DMS 273 (cell line): Measurements from ENCODE around the gene LARP1.
"Not testable (repeated sequence)": the region's sequence is repeated elsewhere in the genome, so short reads cannot be mapped to it uniquely, and the experiment has no call there.

Experiments used
- DNase-seq: peaks from one replicate; lab custom pipeline; 2025; ENCODE audit not compliant: unreplicated experiment; lab: John Stamatoyannopoulos, UW

LARP1 gene

DNA sequence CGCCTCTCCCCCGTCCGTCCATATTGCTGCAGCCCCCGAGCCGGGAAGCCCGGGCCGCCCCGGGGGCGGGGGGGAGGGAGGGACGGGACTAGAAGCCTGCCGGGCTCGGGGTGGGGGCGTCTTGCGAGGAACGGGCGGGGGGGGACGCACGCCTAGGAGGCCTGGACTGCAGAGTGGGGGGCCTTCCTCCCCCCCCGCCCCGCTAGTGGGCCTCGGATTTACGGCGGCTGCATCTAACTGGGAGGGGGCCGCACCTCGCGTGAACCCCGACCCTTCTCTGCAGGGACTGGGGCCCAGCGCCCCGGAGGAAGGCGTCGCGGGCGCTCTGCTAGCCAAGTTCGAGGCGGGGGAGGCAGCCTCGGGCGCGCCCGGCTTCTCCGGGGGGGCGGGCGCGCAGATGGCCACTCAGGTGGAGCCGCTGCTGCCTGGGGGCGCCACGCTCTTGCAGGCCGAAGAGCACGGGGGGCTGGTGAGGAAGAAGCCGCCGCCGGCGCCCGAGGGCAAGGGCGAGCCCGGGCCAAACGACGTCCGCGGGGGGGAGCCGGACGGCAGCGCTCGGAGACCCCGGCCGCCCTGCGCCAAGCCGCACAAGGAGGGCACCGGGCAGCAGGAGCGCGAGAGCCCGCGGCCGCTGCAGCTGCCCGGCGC lies at the start of gene LARP1:
LARP1 (plus strand) TSS at position 17 of the 648 bp plus-strand sequence; CDS start at position 398, 381 bp downstream.
- peak; percentile 72 for DNase-seq

DNA sequence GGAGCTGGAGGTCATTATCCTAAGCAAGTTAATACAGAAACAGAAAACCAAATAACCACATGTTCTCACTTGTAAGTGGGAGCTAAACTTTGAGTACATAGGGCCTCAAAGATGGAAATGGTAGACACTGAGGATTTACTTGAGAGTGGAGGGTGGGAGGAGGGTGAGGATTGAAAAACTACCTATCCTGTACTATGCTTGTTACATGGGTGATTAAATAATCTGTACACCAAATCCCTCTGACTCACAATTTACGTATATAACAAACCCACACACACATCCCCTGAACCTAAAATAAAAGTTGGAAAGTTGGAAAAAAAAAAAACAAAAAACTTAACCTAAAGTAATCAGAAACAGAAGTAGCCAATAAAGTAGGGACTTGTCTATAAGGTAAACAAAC lies 48.8 kb upstream of the LARP1 start:
- no peak for DNase-seq

DNA sequence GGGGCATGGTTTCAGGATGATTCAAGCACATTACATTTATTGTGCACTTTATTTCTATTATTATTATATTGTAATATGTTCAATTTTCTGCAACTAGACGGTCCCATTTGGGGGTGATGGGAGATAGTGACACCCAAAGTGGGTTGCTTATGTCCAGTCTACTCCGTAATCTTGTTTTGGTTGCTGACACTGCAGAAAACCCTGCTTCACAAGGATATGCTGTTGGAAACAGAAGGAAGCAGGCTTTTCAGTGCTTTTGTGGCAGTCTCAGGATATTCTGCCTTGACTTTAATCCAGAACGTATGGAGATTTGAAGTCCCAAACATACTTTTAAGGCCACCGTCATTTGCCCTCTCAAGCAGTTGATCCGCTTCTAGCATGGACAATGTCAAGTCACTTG lies 47.5 kb upstream of the LARP1 start:
- DNase-seq, result no peak

DNA sequence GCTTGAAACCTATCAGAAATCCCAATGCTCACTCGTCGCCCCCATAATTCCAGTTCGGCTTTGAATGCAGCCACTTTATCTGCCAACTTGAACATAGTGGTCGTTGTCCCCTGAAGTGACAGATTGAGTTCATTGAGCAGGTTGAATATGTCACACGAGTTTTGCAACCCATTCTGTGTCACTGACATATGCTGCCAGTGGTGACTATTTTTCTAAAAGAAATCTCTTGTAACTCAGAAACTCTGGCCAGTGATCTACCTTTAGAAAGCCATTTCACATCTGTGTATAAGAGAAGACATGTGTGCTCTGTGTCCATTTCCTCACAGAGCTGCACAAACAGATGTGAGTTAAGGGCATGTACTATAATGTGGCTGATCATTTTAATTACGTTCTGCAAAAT lies 47.0 kb upstream of the LARP1 start:
- no peak for DNase-seq

DNA sequence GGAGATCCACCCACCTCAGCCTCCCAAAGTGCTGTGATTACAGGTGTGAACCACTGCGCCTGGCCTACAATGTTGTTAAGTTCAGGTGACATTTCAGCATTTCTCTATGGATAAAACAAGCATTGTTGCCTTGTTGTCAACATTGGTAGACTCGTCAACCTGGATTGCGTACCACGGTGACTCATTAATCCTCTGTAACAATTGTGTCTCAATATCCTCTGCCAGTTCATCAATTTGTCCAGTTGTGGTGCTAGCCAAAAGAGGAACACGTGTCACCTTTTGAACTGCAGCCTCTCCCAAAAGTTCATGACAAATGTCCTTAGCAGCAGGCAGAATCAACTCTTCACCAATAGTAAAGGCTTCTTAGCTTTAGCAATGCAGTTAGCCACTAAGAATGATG lies 46.3 kb upstream of the LARP1 start:
- DNase-seq, result no peak

DNA sequence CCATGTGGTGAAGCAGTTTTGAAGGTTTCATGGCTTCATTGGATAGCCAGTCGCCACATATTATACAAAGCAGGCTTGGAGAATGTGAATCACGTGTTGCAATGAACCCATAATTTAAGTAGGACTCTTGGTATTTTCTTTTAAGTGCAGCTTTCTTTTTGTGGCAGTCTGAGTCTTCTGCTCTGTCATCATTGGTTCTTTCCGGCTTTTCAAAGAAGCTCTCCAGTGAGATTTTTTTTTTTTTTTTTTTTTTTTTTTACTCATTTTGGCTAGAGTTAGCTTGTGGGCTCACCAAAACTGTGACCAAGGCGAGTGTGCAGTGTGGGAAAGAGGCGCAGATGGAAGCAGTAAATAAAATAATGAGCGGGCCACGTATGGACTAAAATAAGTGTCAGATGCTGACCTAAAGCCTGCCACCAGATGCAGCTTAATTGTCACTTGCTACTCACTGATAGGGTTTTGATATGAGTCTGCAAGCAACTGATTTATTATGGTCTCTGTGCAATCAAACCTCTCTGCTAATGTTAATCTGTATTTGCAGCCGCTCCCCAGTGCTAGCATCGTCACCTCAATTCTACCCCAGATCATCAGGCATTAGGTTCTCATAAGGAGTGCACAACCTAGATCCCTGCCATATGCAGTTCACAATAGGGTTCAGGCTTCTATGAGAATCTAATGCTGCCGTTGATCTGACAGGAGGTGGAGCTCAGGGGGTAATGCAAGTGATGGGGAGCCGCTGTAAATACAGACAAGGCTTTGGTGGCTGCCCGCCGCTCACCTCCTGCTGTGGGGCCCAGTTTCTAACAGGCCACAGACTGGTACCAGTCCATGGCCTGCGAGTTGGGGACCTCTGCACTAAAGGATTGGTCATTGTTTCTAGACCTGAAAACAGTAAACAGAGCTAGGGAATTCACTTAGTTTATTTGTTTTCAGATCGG lies 45.5 kb upstream of the LARP1 start:
- DNase-seq, result no peak

DNA sequence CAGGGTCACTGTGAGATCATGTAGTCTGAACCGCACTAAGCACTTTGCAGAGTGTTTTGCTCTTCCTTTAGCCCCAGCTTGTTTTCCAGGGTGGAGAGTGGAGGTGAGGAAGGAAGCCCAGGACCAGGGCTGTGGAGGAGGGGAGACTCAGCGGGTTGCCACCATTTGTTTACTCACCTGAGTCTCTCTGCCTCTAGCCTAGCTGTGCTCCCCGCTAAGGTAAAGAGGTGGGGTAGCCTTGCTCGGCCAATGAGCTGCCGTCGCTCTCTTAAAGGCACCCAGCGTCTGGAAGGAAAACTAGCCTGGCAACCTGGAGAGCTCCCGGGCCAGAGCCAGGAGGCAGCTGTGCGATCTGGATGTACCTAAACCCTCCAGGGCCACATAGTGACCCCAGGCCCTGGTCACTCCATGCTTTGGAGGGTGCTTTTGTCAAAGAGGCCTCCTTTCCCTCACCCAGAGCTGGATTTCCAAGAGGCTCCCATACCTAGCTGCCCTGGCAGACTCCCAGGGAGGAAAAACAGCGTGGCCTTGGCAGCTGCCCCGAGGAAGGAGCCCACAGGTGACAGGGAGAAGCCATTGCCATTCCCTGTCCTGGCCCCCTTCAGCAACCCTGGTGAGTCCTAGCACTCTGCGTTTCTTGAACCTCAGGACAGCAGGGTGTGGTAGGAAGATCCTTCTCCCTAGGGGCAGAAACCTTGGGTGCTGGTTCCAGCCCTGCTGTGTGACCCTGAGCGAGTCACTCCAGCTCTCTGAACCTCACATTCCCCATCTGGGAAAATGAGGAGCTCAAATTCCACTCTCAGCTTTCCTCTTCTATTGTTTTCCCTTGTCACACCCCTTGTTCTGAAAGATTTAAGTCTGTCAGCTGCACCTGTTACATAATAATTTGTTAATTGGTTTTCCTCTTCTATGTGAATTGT lies 42.4 kb upstream of the LARP1 start:
- DNase-seq, result no peak

DNA sequence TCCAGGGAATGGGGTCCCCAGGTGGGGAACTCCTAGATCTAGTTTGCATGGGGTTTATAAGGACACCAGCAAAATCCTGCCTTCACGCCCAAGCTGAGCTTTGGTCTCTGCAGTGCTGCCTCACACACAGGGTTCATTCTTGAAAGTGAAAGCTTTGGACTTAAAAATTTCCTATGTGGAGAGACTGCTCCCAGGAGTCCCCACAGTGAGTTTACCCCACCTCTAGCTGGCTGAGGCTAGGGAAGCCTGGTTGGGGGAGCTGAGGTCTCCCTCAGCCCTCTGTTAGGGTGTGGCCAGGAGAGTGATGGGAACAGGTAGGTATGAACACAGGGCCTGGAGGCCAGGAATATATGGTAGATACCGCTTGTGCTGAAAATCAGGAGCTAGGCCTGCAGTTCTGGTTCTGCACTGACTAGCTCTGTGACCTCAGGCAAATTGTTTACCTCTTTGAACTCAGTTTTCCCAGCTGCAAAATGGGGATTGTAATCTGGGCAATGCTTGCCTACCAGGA lies 41.5 kb upstream of the LARP1 start:
- peak; percentile 17 for DNase-seq

DNA sequence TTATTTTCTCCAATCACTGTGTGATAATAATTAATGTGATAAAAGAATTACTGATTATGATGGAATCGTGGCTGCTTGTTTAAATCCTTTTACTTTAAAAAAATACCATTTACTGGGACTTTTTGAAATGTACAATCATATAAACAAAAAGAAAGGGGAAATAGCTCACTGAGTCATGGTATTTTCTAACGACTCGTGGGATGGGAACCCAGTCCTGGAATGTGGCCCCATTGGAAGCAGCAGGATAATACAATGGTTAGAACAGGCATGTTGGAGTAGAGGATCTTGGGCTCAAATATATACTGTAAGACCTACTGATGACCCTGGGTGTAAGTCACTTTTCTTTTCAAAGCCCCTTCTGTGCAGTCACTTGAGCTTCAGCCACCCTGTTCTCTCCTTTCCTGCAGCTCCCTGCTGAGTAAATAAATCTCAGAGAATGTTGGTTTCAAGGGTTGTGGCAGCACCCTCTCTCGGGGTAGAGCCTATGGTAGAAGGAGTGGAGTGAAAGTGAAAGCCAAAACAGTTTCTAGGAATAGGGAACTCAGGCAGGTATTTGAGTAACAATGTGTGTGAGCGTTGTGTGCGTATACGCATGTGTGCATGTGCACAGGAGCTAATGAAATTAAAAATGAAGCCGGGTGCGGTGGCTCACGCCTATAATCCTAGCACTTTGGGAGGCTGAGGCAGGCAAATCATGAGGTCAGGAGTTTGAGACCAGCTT lies 40.8 kb upstream of the LARP1 start:
- DNase-seq, result no peak

DNA sequence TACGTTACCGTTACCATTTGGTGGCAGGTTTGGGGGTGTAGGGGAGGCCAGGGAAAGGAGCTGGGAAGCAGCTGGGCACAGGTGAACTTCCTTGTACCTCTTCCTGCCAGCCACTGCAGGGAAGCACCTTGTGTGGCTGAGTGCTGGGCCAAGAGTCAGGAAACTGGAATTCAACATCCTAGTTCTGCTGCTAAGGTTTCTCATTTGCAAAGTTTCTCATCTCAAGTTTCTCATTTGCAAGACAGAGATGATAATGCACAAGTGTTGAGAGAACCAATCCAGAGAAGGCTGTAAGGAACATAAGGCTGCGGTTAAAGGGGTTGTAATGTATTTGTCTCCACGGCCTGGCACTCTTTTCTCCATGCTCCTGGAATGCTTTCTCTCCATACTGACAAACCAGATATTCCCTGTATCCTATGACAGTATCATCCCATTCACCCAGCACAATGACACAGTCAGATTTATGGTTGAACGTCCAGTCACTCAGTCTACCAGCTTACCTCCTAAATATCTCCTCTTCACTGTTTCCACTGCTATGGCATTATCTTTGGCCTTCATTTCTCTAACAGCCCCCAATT lies 33.6 kb upstream of the LARP1 start:
- peak; percentile 50 for DNase-seq

DNA sequence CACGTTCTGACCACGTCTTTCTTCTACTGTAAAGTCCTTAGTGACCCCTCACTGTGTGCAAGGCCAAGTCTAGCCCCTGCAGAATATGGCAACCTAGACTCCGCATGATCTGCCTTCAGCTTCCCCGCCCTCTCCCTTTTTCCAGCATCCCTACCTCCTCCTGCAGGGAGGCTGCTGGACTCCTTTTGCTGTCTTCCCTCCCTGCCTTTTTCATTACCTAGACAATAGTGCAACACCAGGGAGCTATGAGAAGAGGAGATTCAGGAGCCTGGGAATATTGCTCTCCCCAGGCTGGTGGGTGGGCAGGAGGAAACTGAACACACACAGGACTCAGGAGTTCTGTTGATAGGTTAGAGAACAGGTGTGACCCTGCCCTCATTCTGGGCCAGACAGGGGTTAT lies 33.1 kb upstream of the LARP1 start:
- DNase-seq, result no peak

DNA sequence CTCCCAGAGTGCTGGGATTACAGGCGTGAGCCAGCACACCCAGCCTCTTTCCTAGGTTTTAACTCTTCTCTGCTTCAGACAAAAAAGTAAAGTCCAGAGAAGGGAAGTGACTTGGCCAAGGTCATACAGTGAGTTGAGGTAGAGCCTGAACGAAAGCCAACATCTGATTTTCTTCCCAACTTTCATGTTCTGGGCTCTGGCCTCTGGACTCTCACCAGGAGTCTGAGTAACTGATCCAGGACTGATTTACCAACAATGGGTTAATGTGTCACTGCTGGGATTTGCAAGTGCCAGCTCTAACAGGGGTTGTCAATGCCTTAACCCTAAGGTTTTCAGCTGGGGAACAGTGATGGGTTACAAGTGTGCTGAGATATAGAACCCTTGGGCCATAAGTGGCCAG lies 32.2 kb upstream of the LARP1 start:
- no peak for DNase-seq

DNA sequence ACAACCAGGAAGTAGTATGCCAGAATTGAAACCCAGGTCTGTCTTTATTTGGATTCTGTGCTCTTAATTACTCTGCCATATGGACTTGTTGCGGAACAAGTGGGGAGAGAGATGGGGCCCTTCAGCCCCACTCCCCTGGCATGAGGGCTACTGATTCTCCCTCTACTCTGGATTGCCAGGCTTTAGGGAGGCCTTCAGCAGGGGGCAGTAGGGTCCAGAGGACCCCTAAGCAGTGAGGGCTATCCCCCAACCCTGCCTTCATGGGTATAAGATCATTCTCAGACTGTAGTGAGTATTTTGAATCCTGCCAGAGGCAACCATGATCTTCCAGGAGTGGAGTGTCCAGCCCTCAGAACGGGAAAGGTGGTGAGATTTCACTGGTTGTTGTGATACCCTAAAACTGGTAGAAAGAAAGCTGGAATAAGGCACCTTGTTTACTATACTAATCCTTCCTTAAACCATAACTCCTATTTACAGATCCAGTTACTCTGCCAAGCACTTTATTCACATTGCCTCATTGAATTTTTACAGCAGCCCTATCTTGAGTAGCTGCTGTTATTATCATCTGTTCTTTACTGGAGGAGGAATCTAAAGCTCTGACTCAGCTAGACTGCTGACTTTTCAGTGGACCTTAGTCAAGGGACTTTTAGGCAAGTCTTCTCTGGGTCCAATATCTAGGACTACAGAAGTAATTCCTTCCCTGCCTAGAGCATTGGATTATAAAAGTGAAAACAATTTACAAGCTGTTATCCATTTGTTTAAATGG lies 31.3 kb upstream of the LARP1 start:
- DNase-seq, result peak; percentile 67

DNA sequence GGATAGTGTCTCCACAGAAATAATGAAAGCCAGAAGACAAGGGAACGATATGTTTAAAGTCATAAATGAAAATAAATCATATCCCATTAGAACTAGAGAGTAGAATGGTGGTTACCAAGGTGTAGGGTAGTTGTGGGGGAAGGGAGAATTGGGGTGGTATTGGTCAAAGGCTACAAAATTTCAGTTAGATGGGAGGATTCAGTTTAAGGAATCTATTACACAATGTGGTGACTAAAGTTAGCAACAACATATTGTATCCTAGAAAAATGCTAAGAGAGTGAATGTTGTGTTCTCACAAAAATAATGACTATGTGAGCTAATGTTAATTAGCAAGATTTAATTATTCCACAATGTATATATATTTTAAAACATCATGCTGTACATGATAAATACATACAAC lies 27.8 kb upstream of the LARP1 start:
- DNase-seq, result no peak

DNA sequence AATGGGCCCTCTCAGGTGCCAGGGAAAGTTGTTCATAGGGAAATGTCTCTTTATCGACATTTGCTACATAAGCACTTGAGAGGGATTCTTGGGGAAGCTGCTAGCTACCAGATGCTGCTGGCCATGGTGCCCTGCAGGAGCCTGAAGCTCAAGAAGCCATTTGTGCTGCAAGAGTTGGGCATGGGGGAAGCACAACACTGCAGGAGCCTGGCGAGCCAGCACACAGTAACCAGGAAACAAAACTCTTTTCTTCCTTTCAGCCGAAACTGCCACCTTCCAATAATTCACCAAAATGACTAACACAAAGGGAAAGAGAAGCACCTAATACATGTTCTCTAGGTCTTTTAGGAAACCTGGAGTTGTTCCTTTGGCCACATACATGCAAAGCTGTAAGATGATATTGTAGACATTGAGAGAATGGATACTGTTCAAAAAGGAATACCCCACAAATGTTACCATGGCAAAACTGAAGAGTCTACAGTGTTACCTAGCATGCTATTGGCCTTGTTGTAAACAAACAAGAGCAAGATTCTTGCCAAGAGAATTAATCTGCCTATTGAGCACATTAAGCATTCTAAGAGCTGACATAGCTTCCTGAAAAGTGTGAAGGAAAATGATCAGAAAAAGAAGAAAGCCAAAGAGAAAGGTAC lies 26.1 kb upstream of the LARP1 start:
- DNase-seq, result no peak

DNA sequence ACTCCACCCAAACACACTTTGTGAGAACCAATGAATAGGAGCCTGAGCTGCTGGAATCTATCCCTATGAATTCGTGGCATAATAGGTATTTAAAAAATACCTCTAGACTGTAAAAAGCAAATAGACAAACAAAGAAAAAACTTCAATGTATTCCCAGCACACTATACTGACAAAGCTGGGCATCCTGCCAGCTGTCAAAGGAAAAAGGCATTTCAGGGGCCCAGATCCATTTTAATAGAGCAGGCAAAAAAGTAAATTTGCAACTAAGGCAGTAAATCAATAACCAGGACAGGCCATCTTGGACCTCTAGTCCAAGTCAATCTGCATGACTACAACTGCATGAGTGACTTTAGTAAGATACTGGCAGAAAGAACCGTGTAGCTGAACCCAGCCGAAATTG lies 25.6 kb upstream of the LARP1 start:
- DNase-seq, result peak; percentile 38

DNA sequence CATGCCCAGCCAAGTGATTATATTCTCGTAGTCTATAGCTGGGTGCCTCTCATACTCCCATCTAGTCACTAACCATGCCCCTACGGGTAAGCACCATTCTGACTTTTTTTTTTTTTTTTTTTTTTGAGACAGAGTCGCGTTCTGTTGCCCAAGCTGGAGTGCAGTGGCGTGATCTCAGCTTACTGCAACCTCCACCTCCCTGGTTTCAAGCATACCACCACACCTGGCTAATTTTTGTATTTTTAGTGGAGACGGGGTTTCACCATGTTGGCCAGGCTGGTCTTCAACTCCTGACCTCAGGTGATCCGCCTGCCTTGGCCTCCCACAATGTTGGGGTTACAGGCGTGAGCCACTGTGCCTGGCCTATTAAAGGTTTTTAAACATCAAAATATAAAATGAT lies 24.4 kb upstream of the LARP1 start:
- DNase-seq, result not testable (repeated sequence)

DNA sequence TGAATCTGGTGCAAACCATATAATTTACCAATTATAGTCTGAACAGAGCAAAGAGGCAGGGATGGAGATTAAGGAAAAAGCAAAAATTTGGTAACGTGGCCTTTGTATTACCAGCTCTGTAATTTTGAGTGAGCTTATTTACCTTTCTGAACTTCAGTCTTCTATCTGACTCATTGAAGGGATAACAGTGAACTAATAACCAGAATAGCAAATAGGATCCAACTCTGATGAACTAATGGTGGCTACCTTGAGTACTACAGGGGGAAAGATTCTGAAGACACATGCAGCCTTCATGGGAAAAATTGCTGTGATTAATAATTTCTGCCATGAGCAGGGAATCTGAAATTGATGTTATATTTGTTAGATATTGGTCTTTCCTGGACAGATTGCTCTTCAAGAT lies 23.0 kb upstream of the LARP1 start:
- DNase-seq, result peak; percentile 18
